NB4 (cell line): ENCODE data around the gene PTX3.

Experiments
- POLR2A ChIP-seq: IDR thresholded peaks from 2 replicates; pipeline ENCODE4 v1.6.1; 2011; ENCODE audit warnings: mild to moderate bottlenecking; ENCODE audit not compliant: insufficient read length; ENCODE audit errors: extremely low read depth
- TF ChIP-seq, protein P1 (sequence below): IDR thresholded peaks from one replicate; pipeline ENCODE4 v1.5.1; 2012; ENCODE audit warnings: low read depth, low read length

DNA sequence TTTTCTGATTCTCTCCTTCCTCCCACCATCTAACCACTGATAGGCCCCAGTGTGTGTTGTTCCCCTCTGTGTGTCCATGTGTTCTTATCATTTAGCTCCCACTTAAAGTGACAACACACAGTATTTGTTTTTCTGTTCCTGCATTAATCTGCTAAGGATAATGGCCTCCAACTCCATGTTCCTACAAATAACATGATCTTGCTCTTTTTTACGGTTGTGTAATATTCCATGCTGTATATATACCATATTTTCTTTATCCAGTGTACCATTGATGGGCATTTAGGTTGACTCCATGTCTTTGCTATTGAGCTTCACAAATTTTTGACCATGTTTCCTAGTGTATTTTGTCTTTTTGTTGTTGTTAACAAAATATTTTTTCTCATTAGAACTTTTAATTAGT, 36.0 kb downstream of the PTX3 start:
- TF ChIP-seq, protein P1, sequence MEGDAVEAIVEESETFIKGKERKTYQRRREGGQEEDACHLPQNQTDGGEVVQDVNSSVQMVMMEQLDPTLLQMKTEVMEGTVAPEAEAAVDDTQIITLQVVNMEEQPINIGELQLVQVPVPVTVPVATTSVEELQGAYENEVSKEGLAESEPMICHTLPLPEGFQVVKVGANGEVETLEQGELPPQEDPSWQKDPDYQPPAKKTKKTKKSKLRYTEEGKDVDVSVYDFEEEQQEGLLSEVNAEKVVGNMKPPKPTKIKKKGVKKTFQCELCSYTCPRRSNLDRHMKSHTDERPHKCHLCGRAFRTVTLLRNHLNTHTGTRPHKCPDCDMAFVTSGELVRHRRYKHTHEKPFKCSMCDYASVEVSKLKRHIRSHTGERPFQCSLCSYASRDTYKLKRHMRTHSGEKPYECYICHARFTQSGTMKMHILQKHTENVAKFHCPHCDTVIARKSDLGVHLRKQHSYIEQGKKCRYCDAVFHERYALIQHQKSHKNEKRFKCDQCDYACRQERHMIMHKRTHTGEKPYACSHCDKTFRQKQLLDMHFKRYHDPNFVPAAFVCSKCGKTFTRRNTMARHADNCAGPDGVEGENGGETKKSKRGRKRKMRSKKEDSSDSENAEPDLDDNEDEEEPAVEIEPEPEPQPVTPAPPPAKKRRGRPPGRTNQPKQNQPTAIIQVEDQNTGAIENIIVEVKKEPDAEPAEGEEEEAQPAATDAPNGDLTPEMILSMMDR, result no peak
- no peak for TF ChIP-seq POLR2A
